Spleen (tissue), 11 donors: ENCODE results near the gene CXXC4. TPM values are rescaled to one million over a fixed set of nuclear protein-coding genes. Genes with fewer than 3 reads are reported as not detected.

ENCODE experiments used
- DNase-seq: peaks from one replicate; pipeline ENCODE4 v3.0.0-alpha.2; 2020
- H3K27ac ChIP-seq, 8 donors: fragments of 200-600 bp; sonication (generic) in 7 of 8; 1 replicate in 4 of 8; 2 replicates in 4 of 8; pipeline versions ENCODE4 v1.5.0 to v1.8.0; 2016 to 2021; ENCODE audit warnings: inconsistent platforms in 4 of 8, mild to moderate bottlenecking in 4 of 8, moderate library complexity in 1 of 8
- H3K27me3 ChIP-seq, 7 donors: fragments of 200-600 bp; sonication (generic) in 6 of 7; replicated peaks in 1 of 7; 1 replicate in 4 of 7; 2 replicates in 3 of 7; pipeline versions ENCODE4 v1.5.0 to v1.8.0; 2016 to 2021; ENCODE audit warnings: inconsistent platforms in 3 of 7, mild to moderate bottlenecking in 1 of 7
- H3K36me3 ChIP-seq, 6 donors: fragments of 200-600 bp; sonication (generic) in 5 of 6; 1 replicate in 4 of 6; 2 replicates in 2 of 6; pipeline versions ENCODE4 v1.5.0 to v1.8.0; 2016 to 2021; ENCODE audit warnings: inconsistent platforms in 2 of 6
- H3K4me1 ChIP-seq, 6 donors: fragments of 200-600 bp; sonication (generic) in 5 of 6; 1 replicate in 3 of 6; 2 replicates in 3 of 6; pipeline versions ENCODE4 v1.5.0 to v1.8.0; 2016 to 2021; ENCODE audit warnings: inconsistent platforms in 3 of 6
- H3K4me3 ChIP-seq, 8 donors: fragments of 200-600 bp; sonication (generic) in 7 of 8; 1 replicate in 4 of 8; 2 replicates in 4 of 8; pipeline versions ENCODE4 v1.5.0 to v1.8.0; 2016 to 2021; ENCODE audit warnings: inconsistent platforms in 4 of 8, mild to moderate bottlenecking in 4 of 8, moderate library complexity in 2 of 8
- H3K9me3 ChIP-seq, 8 donors: fragments of 200-600 bp; sonication (generic) in 7 of 8; 1 replicate in 4 of 8; 2 replicates in 4 of 8; pipeline versions ENCODE4 v1.5.0 to v1.8.0; 2016 to 2021; ENCODE audit warnings: inconsistent platforms in 4 of 8
- CTCF ChIP-seq, 11 experiments: fragments of 200-600 bp in 7 of 11; fragments of 450-650 bp in 4 of 11; sonication (generic) in 4 of 11; IDR thresholded peaks in 8 of 11; conservative IDR thresholded peaks in 3 of 11; 1 replicate in 7 of 11; 2 replicates in 4 of 11; pipeline versions ENCODE4 v1.4.0 to v1.8.0; 2016 to 2021; ENCODE audit warnings: antibody characterized with exemption in 11 of 11, inconsistent platforms in 4 of 11, mild to moderate bottlenecking in 1 of 11
- POLR2A ChIP-seq, 3 donors: fragments of 450-650 bp; IDR thresholded peaks; one replicate each; pipeline ENCODE4 v1.5.1; 2017; ENCODE audit warnings: antibody characterized with exemption in 3 of 3, mild to moderate bottlenecking in 1 of 3
- POLR2AphosphoS5 ChIP-seq, 3 donors: sonication (generic); formaldehyde crosslinking; IDR thresholded peaks; one replicate each; pipeline ENCODE4 v1.5.1; 2017; ENCODE audit warnings: antibody characterized with exemption in 3 of 3
- WGBS, 5 donors: extraction: QIAGEN DNeasy Blood & Tissue Kit in 3 of 5; methylation state at CpG; one replicate each; pipeline versions ENCODE4 v1.1.5 to v1.1.7; 2013 to 2018; 5-methylcytosine and 5-hydroxymethylcytosine counted together
- intact Hi-C: fragments of 100-400 bp; cut with DNase I; formaldehyde crosslinking; loops from one replicate; pipeline ENCODE4 v1.15.0; 2023; ENCODE audit warnings: low total_unique reads
- polyA plus RNA-seq, 3 donors: library from polyadenylated mRNA; stranded (reverse); fragments of 200-250 nt; gene quantifications; one replicate each; pipeline ENCODE4 v1.2.1, GENCODE V29; 2013
- total RNA-seq, 7 donors: library from RNA; depleted of rRNA in 3 of 7; stranded (reverse); fragments of >200 nt in 3 of 7; fragmentation: NEBNext Ultra II Directional in 4 of 7; extraction: Animal tissue kit (Norgen Biotek cat#: 25700) in 4 of 7; gene quantifications; one replicate each; pipeline versions ENCODE4 v1.1.0 to v1.2.1, GENCODE V29; 2016 to 2021
- donor health status: healthy with polysubstance abuse.
- donor health status: DM: no; HTN: no; CAD: no; lungs with moderate emphysema.
- donor health status: DM: no; HTN: no; CAD: no.
- donor health status: Bipolar disorder and iron deficiency.
- donor health status: healthy.
- donor health status: DM: no; HTN: no; CAD: no.
- donor health status: DM: yes; HTN: yes; CAD: no.

CXXC4 gene
- total and polyA plus RNA-seq, 10 donors: 0.09 to 1.6 (median 0.54) TPM

GRCh38 chr4:104530426-104530825 lies 35.7 kb upstream of the CXXC4 start:
- no peaks in the 10 kb centered on the region for H3K4me1 ChIP-seq
- H3K9me3 ChIP-seq: peaks cover 0 to 5% (median 0%) of the 10 kb centered on the region in 8 donors
- no peak for TF ChIP-seq CTCF (IDR thresholded peaks at IDR 0.05 in 8 of 11, conservative IDR thresholded peaks at IDR 0.05 in 3 of 11)
- TF ChIP-seq POLR2A (IDR thresholded peaks at IDR 0.05): no peak
- no peaks in the 10 kb centered on the region for H3K36me3 ChIP-seq
- H3K4me3 ChIP-seq: no peak overlapping the region
- intact Hi-C loops: no loop called here
- no peaks in the 10 kb centered on the region for H3K27me3 ChIP-seq
- no peak overlapping the region for H3K27ac ChIP-seq
- WGBS, 5 donors: 89 to 94% (median 92%) methylated on average over 2 of the region's 2 CpGs
- no peak for DNase-seq

- DNase-seq: no peak
- no peak for TF ChIP-seq POLR2AphosphoS5 (IDR thresholded peaks at IDR 0.05)
- no peak for TF ChIP-seq POLR2A (IDR thresholded peaks at IDR 0.05)
- no peak for TF ChIP-seq CTCF (IDR thresholded peaks at IDR 0.05 in 8 of 11, conservative IDR thresholded peaks at IDR 0.05 in 3 of 11)
- 69 to 88% (median 85%) methylated on average over 1 of the region's 1 CpG for WGBS, 5 donors
- Histone ChIP-seq H3K4me3 (no peak overlapping the region), H3K36me3 (no peaks in the 10 kb centered on the region), H3K4me1 (no peaks in the 10 kb centered on the region), H3K9me3 (peaks cover 0 to 5% (median 0%) of the 10 kb centered on the region in 8 donors), H3K27ac (no peak overlapping the region), H3K27me3 (no peaks in the 10 kb centered on the region)
- intact Hi-C loops: no loop called here
These were observed 29.9 kb upstream of the CXXC4 start for GRCh38 chr4:104524591-104524990.

GRCh38 chr4:104524026-104524425 lies 29.3 kb upstream of the CXXC4 start:
- H3K4me3 ChIP-seq: no peak overlapping the region
- H3K9me3 ChIP-seq: peaks cover 0 to 5% (median 0%) of the 10 kb centered on the region in 8 donors
- H3K27ac ChIP-seq: no peak overlapping the region
- H3K4me1 ChIP-seq: no peaks in the 10 kb centered on the region
- intact Hi-C loops: no loop called here
- H3K27me3 ChIP-seq: no peaks in the 10 kb centered on the region
- no peak for DNase-seq
- WGBS, 5 donors: 38 to 84% (median 73%) methylated on average over 2 of the region's 2 CpGs
- no peak for TF ChIP-seq CTCF (IDR thresholded peaks at IDR 0.05 in 8 of 11, conservative IDR thresholded peaks at IDR 0.05 in 3 of 11)
- TF ChIP-seq POLR2A (IDR thresholded peaks at IDR 0.05): no peak
- no peak for TF ChIP-seq POLR2AphosphoS5 (IDR thresholded peaks at IDR 0.05)
- H3K36me3 ChIP-seq: no peaks in the 10 kb centered on the region

GRCh38 chr4:104519588-104519987 lies 24.9 kb upstream of the CXXC4 start:
- no peaks in the 10 kb centered on the region for H3K36me3 ChIP-seq
- H3K27ac ChIP-seq: no peak overlapping the region
- no peak for TF ChIP-seq CTCF (IDR thresholded peaks at IDR 0.05 in 8 of 11, conservative IDR thresholded peaks at IDR 0.05 in 3 of 11)
- no peak for TF ChIP-seq POLR2A (IDR thresholded peaks at IDR 0.05)
- no peak for TF ChIP-seq POLR2AphosphoS5 (IDR thresholded peaks at IDR 0.05)
- no peak overlapping the region for H3K4me3 ChIP-seq
- no peaks in the 10 kb centered on the region for H3K4me1 ChIP-seq
- no peaks in the 10 kb centered on the region for H3K27me3 ChIP-seq
- DNase-seq: no peak
- intact Hi-C loops: no loop called here
- no peaks in the 10 kb centered on the region for H3K9me3 ChIP-seq
